MG63 (cell line): ENCODE data around the gene ANKMY1. TPM values are rescaled to one million over a fixed set of nuclear protein-coding genes. Genes with fewer than 3 reads are reported as not detected.
"Not testable (repeated sequence)": the region's sequence is repeated elsewhere in the genome, so short reads cannot be mapped to it uniquely, and the experiment has no call there.

Experiments used
- DNase-seq: peaks from one replicate; pipeline ENCODE4 v3.0.0-alpha.2; 2020
- H3K27me3 ChIP-seq: fragments of 250-450 bp; sonication (Bioruptor Pico); 2 replicates; pipeline ENCODE4 v1.5.1; 2020; ENCODE audit warnings: mild to moderate bottlenecking, moderate library complexity
- H3K36me3 ChIP-seq: fragments of 250-450 bp; sonication (Bioruptor Pico); 2 replicates; pipeline ENCODE4 v1.5.1; 2020; ENCODE audit warnings: mild to moderate bottlenecking, moderate library complexity
- H3K4me3 ChIP-seq: fragments of 250-450 bp; sonication (Bioruptor Pico); 2 replicates; pipeline ENCODE4 v1.5.1; 2020; ENCODE audit warnings: mild to moderate bottlenecking, moderate library complexity
- H3K9me3 ChIP-seq: fragments of 250-450 bp; sonication (Bioruptor Pico); 2 replicates; pipeline ENCODE4 v1.5.1; 2020; ENCODE audit warnings: mild to moderate bottlenecking, moderate library complexity
- total RNA-seq: library from RNA; depleted of rRNA; stranded (reverse); fragments of >200 nt; shearing (Covaris generic); gene quantifications from 2 replicates; pipeline ENCODE4 v1.2.3, GENCODE V29; 2014; ENCODE audit warnings: low replicate concordance

The ANKMY1 gene
- total RNA-seq, 1 experiment from 2014 or later, result 10.2 TPM

DNA sequence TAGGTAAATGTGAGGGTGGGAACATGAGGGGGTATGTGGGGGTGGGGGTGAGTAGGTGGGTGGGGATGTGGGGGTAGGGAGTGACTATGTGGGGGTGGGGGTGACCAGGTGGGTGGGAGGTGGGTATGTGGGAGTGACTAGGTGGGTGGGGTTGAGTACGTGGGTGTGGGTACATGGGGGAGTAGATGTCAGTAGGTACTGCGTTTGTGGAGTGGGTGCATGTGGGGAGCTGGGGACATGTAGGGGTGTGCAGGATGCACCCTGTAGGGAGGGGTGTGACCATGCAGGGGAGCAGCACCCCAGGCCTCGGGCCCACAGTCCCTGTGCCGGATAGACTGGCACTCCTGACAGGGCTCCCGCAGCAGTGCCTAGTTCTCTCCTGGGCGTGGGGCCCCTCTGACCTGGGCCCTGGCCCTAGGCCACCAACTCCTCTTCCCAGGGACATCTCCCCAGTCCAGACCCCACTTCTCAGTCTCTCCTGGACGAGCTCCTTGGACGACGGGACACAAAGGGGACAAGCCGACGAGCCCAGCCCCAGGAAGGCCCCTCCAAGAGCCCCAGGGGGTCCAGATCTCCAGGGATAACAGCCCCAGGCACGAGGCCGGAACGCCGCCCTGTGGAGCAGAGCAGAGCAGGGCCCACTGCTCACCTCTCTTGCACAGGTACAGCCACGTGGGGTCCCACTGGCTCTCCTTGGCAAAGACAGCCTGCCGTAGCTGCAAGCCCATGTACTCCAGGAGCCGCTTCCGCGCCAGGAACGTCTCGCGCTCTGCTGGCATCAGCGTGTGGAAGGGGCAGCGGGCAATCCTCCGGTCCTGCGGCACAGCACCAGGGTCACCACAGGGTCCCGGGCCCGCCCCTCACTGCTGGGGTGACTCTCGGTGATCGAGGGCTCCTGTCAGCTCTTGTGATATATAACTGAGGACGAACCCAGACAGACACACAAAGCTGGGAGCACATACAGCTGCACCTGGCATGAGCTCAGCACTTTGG, 58.2 kb downstream of the ANKMY1 start:
- Histone ChIP-seq H3K27me3 (no peaks in the 10 kb centered on the region), H3K9me3 (no peaks in the 10 kb centered on the region), H3K36me3 (peaks cover 23% of the 10 kb centered on the region), H3K4me3 (no peak overlapping the region)
- no peak for DNase-seq

GRCh38 chr2:240498958-240499260, 58.9 kb downstream of the ANKMY1 start:
- no peak for DNase-seq
- no peak overlapping the region for H3K4me3 ChIP-seq
- H3K27me3 ChIP-seq, result no peaks in the 10 kb centered on the region
- no peaks in the 10 kb centered on the region for H3K9me3 ChIP-seq
- H3K36me3 ChIP-seq, result peaks cover 27% of the 10 kb centered on the region

DNA sequence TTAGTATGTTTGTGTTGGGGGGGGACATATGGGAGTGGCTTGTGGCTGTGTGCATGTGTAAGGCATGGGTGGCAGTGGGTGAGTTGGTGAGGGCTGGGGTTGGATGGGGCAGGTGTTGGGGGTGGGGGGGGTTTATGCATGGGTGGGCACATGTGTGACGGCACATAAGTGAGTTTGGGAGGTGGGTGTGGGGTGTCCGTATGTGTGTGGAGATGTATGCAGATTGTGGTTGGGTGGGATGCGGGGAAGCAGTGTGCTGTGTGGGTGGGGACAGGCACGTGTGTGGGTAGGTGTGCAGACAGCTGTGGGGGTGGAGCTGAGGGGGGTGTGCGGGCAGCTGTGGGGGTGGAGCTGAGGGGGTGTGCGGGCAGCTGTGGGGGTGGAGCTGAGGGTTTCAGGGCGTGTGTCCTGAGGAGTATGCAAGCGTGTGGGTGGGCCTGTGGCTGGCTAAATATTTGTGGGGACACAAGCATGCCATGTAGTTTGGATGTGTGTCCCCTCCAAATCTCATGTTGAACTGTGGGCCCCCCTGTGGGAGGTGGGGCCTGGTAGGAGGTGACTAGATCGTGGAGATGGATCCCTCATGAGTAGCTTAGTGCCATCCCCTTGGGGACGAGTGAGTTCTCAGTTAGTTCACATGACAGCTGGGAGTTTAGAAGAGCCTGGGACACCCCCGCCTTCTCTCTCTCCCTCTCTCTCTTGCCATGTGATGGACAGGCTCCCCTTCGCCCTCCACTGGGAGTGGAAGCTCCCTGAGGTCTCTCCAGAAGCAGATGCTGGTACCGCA, 59.4 kb downstream of the ANKMY1 start:
- Histone ChIP-seq H3K36me3 (peaks cover 27% of the 10 kb centered on the region), H3K9me3 (peaks cover 2% of the 10 kb centered on the region), H3K27me3 (no peaks in the 10 kb centered on the region), H3K4me3 (no peak overlapping the region)
- no peak for DNase-seq

DNA sequence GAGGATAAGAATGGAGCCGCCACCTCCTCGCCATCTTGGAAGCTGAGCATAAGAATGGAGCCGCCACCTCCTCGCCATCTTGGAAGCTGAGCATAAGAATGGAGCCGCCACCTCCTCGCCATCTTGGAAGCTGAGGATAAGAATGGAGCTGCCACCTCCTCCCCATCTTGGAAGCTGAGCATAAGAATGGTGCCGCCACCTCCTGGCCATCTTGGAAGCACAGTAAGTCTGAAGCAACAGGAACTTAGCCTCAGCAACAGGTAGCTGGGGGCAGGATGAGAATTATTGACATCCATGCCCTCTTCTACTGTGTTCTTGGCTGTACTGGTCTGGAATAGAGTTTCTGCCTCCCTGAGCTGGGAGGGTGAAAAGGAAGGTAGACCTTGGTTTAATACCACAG, 60.7 kb downstream of the ANKMY1 start:
- not testable (repeated sequence) for H3K4me3 ChIP-seq

GRCh38 chr2:240494942-240495341, 62.8 kb downstream of the ANKMY1 start:
- not testable (repeated sequence) for DNase-seq, H3K27me3 ChIP-seq, H3K4me3 ChIP-seq
- peaks cover 23% of the 10 kb centered on the region for H3K9me3 ChIP-seq
- peaks cover 27% of the 10 kb centered on the region for H3K36me3 ChIP-seq

More for the DNA sequence above, 60.7 kb downstream of the ANKMY1 start:
- not testable (repeated sequence) for DNase-seq, H3K9me3 ChIP-seq, H3K27me3 ChIP-seq
- H3K36me3 ChIP-seq, result peaks cover 27% of the 10 kb centered on the region

- H3K9me3 ChIP-seq, result peaks cover 28% of the 10 kb centered on the region
- peaks cover 27% of the 10 kb centered on the region for H3K36me3 ChIP-seq
- no peak overlapping the region for H3K4me3 ChIP-seq
- no peak for DNase-seq
- H3K27me3 ChIP-seq, result no peaks in the 10 kb centered on the region
These were observed 63.5 kb downstream of the ANKMY1 start for GRCh38 chr2:240494194-240494793.

DNA sequence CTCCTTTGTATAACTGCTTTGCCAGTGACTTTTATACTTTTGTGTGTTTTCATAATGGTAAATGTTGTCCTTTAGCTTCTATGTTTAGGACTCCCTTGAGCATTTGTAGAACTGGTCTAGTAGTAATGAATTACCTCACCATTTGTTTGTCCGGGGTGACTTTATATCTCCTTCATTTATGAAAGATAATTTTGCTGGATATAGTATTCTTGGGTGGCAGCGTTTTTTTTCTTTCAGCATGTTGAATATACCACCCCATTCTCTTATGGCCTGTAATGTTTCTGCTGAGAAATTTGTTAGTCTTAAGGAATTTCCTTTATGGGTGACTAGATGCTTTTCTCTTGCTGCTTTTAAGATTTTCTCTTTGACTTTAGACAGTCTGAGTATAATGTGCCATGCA, 66.3 kb downstream of the ANKMY1 start:
- H3K9me3 ChIP-seq, result peaks cover 39% of the 10 kb centered on the region
- peaks cover 11% of the 10 kb centered on the region for H3K36me3 ChIP-seq
- H3K27me3 ChIP-seq, result no peaks in the 10 kb centered on the region
- H3K4me3 ChIP-seq, result no peak overlapping the region
- DNase-seq, result no peak

DNA sequence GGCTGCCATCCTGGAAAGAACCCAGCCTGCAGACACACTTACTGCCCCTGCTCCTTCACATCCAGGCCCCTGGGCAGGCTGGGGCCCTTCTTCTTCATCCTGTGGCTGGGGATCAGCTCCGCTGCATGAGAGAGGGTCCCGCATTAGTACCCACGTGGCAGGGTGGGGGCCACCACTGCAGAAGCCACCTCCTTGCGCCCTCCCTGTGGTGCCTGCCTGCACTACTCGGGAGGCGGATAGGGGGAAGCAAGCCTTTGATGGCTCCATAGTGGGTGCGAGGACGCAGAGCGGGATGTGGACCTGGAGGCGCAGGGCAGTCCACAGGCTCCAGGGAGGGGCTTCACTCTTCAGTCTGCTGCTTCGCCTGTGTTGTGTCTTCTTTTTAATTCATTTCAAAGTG, 75.6 kb downstream of the ANKMY1 start:
- Histone ChIP-seq H3K27me3 (no peaks in the 10 kb centered on the region), H3K9me3 (peaks cover 7% of the 10 kb centered on the region), H3K36me3 (peaks cover 4% of the 10 kb centered on the region), H3K4me3 (no peak overlapping the region)
- no peak for DNase-seq

DNA sequence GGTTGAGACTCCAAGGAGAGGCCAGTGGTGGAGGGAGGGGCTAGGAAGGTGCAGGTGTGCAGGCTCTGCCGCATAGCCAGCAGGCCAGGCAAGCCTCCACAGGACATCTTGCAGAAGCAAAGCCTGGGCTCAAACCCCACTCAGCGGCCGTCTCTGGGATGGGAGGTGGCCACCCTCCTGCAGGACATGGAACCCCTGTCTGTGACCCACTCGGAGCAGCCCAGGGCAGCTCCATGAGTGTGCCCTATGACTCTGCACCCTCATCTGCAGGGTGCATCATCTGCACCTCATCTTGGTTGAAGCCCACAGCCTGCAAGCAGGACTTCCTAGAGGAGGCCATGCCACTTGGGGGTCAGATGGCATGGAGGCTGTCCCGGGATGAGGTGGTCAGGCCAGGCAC, 76.1 kb downstream of the ANKMY1 start:
- no peaks in the 10 kb centered on the region for H3K27me3 ChIP-seq
- peaks cover 4% of the 10 kb centered on the region for H3K36me3 ChIP-seq
- DNase-seq, result no peak
- no peak overlapping the region for H3K4me3 ChIP-seq
- H3K9me3 ChIP-seq, result peaks cover 6% of the 10 kb centered on the region

DNA sequence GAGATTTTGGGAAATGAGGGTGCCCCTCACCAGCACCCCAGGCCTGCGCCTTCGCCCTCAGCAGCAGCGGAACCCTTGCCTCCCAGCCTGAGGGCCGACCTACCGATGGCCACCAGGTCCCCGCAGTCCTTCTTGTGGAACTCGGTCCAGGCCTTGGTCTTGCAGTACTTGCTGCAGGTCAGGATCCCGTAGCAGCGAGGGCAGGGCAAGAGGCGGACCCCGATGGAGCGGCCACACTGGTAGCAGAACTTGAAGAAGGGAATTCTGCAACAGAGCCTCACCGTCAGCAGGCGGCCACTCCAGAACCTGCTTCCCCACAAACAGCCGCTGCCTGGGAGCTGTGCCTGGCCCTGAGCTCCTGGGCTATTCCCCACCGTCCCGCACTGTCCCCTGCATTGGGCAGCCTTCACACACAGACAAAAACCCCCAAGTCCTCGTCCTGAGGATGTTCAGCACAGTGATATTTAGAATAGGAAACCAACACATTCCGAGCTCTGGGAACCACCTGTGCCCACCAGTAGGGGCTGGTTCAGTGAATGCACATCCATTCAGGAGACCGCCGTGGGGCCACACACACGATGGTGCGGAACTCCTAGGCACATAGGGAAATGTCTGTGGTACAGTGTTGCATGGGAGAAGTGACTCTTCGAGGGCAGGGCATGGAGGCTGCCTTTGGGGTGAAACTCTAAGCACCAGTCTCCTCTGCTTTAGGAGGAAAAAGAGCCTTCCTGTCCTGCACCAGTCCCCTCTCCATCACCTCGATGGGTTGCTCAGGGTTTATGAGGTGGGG, 76.8 kb downstream of the ANKMY1 start:
- Histone ChIP-seq H3K27me3 (no peaks in the 10 kb centered on the region), H3K4me3 (no peak overlapping the region), H3K9me3 (peaks cover 7% of the 10 kb centered on the region), H3K36me3 (peaks cover 5% of the 10 kb centered on the region)
- DNase-seq, result no peak

GRCh38 chr2:240479111-240479501, 78.7 kb downstream of the ANKMY1 start:
- Histone ChIP-seq H3K9me3 (peaks cover 5% of the 10 kb centered on the region), H3K4me3 (no peak overlapping the region), H3K36me3 (peaks cover 6% of the 10 kb centered on the region), H3K27me3 (no peaks in the 10 kb centered on the region)
- no peak for DNase-seq

- no peaks in the 10 kb centered on the region for H3K27me3 ChIP-seq
- H3K9me3 ChIP-seq, result peaks cover 5% of the 10 kb centered on the region; the same call in 1 of the 2 replicates
- H3K4me3 ChIP-seq, result no peak overlapping the region
- DNase-seq, result no peak
- peaks cover 3% of the 10 kb centered on the region for H3K36me3 ChIP-seq
These were observed 79.3 kb downstream of the ANKMY1 start for GRCh38 chr2:240478346-240479110.

DNA sequence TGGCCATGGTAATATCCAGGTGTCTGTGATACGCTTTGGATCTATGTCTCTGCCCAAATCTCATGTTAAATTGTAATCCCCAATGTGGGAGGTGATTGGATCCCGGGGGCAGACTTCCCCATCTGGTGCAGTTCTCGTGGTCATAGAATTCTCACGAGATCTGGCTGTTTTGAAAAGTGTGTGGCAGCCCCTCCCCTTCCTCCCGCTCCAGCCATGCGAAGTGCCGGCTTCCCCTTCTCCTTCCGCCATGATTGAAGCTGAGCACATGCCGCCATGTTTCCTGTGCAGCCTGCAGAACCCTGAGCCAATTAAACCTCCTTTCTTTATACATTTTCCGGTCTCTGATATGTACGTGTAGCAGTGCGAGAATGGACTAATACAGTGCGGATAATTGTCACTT, 79.9 kb downstream of the ANKMY1 start:
- peaks cover 3% of the 10 kb centered on the region for H3K36me3 ChIP-seq
- DNase-seq, result no peak
- H3K27me3 ChIP-seq, result no peaks in the 10 kb centered on the region
- 0 out of 2 replicates have a peak, but pooled peaks cover 5% of the 10 kb centered on the region for H3K9me3 ChIP-seq
- no peak overlapping the region for H3K4me3 ChIP-seq

DNA sequence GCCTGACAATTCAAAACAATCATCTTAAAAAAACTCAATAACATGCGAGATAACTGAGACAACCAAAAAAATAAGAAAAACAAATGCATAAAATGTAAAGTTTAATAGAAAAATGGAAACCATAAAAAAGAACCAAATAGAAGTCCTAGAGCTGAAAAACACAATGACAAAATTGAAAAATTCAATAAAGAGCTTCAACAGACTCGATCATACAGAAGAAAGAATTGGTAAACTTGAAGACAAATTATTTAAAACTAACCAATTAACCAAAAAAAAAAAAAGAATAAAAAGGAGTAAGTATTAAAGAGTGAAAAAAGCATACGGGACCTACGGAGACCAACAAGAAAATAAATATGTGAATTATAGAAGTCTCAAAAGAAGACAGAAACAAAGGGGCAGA, 84.6 kb downstream of the ANKMY1 start:
- Histone ChIP-seq H3K36me3 (peaks cover 7% of the 10 kb centered on the region), H3K27me3 (no peaks in the 10 kb centered on the region), H3K9me3 (0 out of 2 replicates have a peak, but pooled peaks cover 5% of the 10 kb centered on the region), H3K4me3 (no peak overlapping the region)
- DNase-seq, result no peak

DNA sequence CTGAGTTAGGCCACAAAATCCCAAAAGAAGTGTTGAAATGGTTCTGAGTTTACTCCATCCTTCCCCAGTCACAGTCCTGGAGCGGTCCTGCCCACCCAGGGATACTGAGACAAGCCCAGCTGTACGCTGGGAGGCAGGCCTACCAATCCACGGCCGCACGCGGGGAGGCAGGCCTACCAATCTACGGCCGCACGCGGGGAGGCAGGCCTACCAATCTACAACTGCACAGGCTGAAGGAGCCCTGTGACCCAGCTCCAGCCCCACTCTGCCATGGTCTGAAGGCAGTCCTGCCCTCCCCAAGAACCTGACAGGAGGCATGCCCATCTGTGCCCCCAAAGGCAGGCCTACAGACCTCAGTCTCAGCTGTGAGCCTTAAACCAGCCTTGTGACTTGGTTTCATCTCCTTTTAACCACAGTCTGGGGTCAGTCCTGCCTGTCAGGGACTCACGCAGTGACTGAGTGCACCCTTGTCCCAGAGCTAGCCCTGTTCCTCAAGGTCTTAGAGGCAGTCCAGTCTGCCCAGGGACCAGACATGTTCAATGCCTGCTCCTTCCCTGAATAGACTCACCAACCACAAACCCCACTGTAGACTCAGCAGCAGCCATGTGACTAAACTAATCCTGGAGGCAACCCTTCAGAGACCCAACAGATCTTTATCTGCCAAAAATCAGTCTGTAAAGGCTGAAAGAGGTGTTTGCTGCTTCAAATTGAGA, 85.6 kb downstream of the ANKMY1 start:
- H3K36me3 ChIP-seq, result peaks cover 7% of the 10 kb centered on the region; the same call in 1 of the 2 replicates
- no peak overlapping the region for H3K4me3 ChIP-seq
- H3K27me3 ChIP-seq, result no peaks in the 10 kb centered on the region
- DNase-seq, result no peak
- 0 out of 2 replicates have a peak, but pooled peaks cover 5% of the 10 kb centered on the region for H3K9me3 ChIP-seq
